ENCODE results near the gene STXBP6. TPM values are rescaled to one million over a fixed set of nuclear protein-coding genes. Genes with fewer than 3 reads are reported as not detected.

STXBP6 gene
- total and polyA plus RNA-seq, 10 of the 15 experiments (the other 5 are each of a cell fraction or from before 2014, with no cell fraction given) = 1.2 to 47.3 (median 1.9) TPM

DNA sequence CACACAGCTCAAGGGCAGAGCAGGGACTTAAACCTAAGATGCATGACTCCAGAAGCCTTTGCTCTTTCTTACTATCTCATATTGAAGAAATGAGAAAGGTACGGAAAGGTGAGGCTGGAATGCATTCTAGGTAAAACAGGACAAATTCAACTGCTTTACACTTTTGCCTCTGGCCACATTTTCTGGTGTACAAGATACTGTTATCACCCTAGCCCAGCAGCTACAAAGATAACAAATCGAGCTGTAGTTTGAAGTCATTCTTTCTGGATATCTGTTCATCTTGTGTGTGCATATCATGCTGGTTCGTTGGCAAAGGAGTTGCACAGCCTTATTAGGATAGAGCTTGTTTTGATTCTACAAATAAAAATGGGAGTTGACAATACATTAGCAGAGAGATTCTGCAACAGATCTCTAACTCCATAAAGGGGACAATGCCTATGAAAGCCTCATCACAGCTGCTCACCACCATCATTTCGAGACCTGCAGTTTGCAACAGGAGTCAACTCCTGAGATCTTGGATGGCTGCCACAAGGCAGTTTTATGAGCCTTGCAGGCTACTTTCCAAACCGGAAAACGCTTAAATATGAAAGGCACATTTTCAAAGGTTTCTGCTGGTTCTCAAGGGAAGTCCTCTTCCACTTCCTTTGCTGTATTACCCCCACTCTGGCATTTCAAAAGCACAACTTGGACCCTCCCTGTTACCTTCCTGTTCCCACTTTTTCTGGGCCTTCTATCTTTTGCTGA is 64.9 kb downstream of the STXBP6 start:
- ChIA-PET SMC1A (ENCODE audit: uncharacterized antibody, unreplicated experiment) (interaction anchor here (0.7 to 20.7 kb wide), 19 partner anchors 10 to 178 kb away, joined by 3 to 390 read pairs (median 4); no protein-coding TSS in a partner anchor), POLR2A (interaction anchor here (0.8 to 1.8 kb wide), 3 partner anchors 9 to 43 kb away, joined by 3 to 10 read pairs (median 3); no protein-coding TSS in a partner anchor), RAD21 (ENCODE audit: unreplicated experiment) (interaction anchor here (0.9 kb wide), 2 partner anchors 25 to 179 kb away, joined by 3 read pairs; no protein-coding TSS in a partner anchor), CTCF (interaction anchor here (0.6 to 1.4 kb wide), 6 partner anchors 19 to 343 kb away, joined by 3 to 6 read pairs (median 3); no protein-coding TSS in a partner anchor)
- H3K4me1 ChIP-seq (ENCODE audit: control insufficient read depth, insufficient read depth, low read length) = no peaks in the 10 kb centered on the region
- H3K9me3 ChIP-seq (replicated peaks; ENCODE audit: control insufficient read depth, insufficient read depth, low read length) = no peaks in the 10 kb centered on the region
- FAIRE-seq = no peak
- no peaks in the 10 kb centered on the region for H3K79me2 ChIP-seq (ENCODE audit: control insufficient read depth, insufficient read depth, low read length)
- H3K4me3 ChIP-seq = no peak overlapping the region
- H4K20me1 ChIP-seq (ENCODE audit: control insufficient read depth, insufficient read depth) = no peaks in the 10 kb centered on the region
- no peak overlapping the region for H3K4me2 ChIP-seq (ENCODE audit: control insufficient read depth, insufficient read depth)
- H3K36me3 ChIP-seq (ENCODE audit: control insufficient read depth in 2 of 2, insufficient read depth in 2 of 2, low read length in 1 of 2) = no peaks in the 10 kb centered on the region; a peak in 1 of 4 replicates
- WGBS (ENCODE audit: insufficient coverage, insufficient replicate concordance, low lambda C conversion rate, missing lambda C conversion rate) = 7% methylated on average over 6 of the region's 6 CpGs
- no peak overlapping the region for H3K9ac ChIP-seq (ENCODE audit: control insufficient read depth, insufficient read depth, low read length)
- no peak overlapping the region for H2AFZ ChIP-seq (ENCODE audit: control insufficient read depth, low read depth, low read length)
- intact Hi-C loops (cut with micrococcal nuclease; ENCODE audit: unreplicated experiment) (no loop called here), in situ Hi-C loops (cut with MboI) (no loop called here)
- no TSS peak for BruUV-seq (replicated peaks)
- no peaks in the 10 kb centered on the region for H3K27me3 ChIP-seq (replicated peaks in 1 of 2; ENCODE audit: control insufficient read depth in 2 of 2, insufficient read depth in 2 of 2, low read length in 1 of 2)
- no peak overlapping the region for H3K27ac ChIP-seq (ENCODE audit: control insufficient read depth, insufficient read depth)
- DNase-seq (ENCODE audit: low read depth, low spot score) = no peak
- ATAC-seq = no peak
- TF ChIP-seq REST (IDR thresholded peaks at IDR 0.05; ENCODE audit: low read depth, low read length) (no peak), BACH1 (IDR thresholded peaks at IDR 0.05; ENCODE audit: borderline replicate concordance) (no peak), MXI1 (IDR thresholded peaks at IDR 0.05; ENCODE audit: low read depth, low read length) (no peak), SMAD5 (IDR thresholded peaks at IDR 0.05; ENCODE audit: low read depth) (no peak), TCF3 (IDR thresholded peaks at IDR 0.05; ENCODE audit: borderline replicate concordance, insufficient read depth, low read depth, low read length) (no peak), SMARCA5 (IDR thresholded peaks at IDR 0.05) (no peak), SIX5 (IDR thresholded peaks at IDR 0.05; ENCODE audit: low read depth, low read length, severe bottlenecking) (no peak), KDM1A (IDR thresholded peaks at IDR 0.05; ENCODE audit: borderline replicate concordance) (no peak), MYB (IDR thresholded peaks at IDR 0.05; ENCODE audit: borderline replicate concordance, low read depth, low read length) (no peak), RAD51 (IDR thresholded peaks at IDR 0.05) (no peak), RCOR1 (conservative IDR thresholded peaks at IDR 0.05; ENCODE audit: low read depth, low read length) (no peak), TCF12 (IDR thresholded peaks at IDR 0.05; ENCODE audit: low read depth, low read length) (no peak), NKRF (conservative IDR thresholded peaks at IDR 0.05) (no peak), CHD1 (IDR thresholded peaks at IDR 0.05; ENCODE audit: low read depth, low read length) (no peak), POU2F2 (IDR thresholded peaks at IDR 0.05; ENCODE audit: borderline replicate concordance, low read depth, low read length) (no peak), SP1 (IDR thresholded peaks at IDR 0.05; ENCODE audit: low read depth, low read length) (no peak)
